GM19099 (cell line): ENCODE results near the gene GFOD1.

Experiments
- POLR2A ChIP-seq: IDR thresholded peaks from 3 replicates; pipeline ENCODE4 v1.6.1; 2011; ENCODE audit warnings: low read depth; ENCODE audit not compliant: insufficient read length; ENCODE audit errors: extremely low read depth

The GFOD1 gene

DNA sequence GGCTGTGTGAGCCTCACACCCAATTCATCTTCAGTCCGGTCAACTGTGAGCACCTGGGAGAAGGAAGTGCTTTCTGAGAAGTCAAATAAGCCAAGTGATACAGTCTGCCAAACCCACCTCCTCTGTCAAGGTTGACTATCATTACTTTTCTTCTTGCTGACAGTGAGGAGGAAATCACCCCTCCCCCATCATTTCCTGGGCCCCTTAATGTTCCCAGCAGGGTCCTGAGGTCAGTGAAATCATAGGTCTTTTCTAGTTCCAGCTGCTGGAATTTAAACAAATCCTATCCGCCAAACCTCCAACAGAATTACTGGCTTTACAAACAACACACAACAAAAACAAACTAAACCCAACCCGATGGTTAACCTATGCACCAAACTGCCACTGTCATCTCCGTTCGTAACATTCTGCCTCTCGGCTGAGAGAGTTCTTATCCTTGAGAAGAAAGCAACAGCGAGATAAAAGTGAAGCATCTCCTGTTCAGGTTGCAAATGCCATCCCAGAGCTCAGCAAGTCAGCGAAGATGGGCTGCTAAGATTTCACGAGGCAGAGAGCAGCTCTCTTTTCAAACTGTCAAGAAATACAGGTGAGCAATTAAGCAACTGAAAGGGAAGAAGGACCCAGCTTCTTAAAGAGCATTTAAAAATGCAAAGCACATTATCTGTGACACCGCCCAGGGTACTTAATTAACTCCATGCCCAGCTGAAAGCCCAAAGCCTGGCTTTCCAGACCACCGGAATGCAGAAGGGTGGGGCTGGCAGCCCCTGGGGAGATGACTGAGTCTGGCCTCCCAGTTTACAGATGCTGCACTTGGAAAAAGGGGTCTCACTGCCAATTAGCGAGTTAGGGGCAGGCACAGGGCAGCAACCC, 24.7 kb downstream of the GFOD1 start:
- TF ChIP-seq POLR2A = no peak

DNA sequence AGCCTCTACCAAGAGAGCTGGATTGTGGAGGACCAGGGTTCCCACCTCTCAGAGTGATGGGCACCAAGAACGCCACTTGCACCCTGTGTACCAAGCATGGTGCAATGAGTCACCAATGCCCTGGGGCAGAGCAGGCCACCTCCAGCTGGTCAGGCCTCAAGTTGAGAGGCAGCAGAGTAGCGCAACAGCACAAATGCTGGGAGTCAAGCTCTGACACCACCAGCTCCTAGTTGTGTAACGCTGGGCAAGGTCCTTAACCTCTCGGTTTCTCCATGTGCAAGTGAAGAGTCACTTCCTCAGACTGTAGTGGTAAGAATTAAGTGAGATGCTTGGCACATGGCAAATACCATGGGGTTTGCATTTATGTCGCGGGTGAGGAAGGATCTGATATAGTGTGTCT, 25.6 kb downstream of the GFOD1 start:
- TF ChIP-seq POLR2A = no peak

DNA sequence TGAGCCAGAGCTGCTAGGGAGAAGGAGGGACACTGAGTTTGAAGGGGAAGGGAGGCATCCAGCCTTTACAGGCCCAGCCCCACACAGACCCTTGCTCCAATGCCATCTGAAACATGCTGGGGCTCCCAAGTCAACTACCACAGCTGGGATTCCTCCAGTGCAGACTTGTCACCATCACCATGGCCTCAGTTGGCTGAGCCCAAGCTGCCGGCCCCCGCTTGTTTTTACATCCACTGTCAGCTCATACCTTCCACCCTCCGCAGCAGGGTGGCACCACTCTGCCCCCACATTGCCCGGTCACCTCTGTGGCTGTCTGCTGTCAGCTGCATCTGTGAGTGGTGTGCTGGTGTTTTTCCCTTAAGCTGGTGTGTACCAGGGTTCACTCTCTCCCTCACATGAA, 26.1 kb downstream of the GFOD1 start:
- TF ChIP-seq POLR2A = no peak

DNA sequence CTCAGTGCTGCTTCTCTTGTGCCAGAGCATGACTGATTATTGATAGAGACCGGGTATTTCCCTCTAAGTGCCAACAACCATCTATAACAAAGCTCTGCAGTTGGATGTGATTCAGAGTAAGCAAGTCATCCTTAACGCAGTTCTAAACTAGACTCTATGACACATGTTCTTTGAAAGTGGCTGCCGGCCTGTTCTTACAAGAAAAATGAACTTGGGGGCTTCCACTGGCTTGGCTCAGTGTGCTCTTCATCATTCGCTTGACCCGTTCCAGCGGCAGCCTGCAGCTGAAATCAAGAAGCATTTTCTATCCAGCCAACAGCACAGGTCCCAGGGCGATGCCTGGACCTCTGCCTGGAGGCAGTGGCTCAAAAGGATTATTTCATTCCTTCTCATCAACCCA, 29.8 kb downstream of the GFOD1 start:
- TF ChIP-seq POLR2A = no peak

DNA sequence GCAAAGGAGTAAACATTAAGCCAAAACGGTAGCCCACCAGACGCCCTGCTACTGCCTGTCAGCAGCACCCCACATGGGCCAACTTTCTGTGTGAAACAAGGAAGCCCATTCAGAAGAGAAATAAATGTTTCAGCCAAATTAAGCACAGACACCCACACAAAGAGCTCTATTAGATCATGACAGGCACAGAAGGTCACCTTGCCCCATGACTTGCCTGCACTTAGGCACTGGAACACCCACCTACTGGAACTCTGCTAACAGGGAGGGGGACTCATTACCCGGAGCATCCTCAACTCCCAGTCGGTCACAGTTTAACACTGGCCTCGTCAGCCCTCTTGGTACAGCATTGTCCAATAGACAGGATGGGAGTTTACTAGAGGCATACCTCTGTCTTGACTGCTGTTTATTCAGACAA, 31.8 kb downstream of the GFOD1 start:
- TF ChIP-seq POLR2A = no peak

DNA sequence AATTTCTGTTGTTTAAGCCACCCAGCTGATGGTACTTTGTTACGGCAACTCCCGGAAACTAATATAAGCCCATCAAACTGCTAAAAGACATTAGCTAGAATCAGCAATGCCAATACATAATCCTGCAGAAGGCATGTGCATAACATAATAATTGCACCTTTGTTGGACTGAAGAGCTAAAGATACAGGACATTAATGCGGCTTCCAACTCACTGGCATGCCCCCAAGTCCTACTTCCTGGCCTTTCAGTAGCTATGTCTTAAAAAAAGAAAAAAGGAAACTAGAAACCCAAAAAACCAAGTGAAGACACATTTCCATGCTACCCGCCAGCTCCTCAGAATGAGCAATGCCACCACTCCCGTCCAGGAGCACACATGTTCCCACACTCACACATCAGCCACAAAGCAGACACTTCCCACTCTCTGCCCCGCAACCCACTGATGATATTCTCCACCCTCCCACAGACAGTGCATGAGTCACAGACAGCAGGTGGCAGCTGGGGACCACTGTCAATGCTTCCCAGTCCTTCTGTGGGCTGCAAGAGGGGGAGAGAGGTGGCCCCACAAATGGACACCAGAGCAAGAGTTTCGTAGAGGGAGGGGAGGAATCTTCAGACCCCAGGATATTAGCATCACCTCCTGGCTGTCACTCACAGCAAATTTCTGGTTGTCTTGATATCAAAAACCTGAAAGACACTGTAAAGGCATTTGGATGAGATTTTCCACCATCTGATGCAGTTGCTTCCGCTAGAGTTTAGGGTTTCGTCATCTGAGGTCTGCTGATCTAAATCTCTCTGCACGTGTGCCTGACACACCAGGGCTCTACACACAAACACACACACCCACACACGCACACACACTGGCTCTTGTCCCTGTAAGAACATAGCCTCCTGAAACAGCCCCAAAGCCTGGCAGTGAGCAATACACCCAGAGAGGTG, 32.8 kb downstream of the GFOD1 start:
- no peak for TF ChIP-seq POLR2A

DNA sequence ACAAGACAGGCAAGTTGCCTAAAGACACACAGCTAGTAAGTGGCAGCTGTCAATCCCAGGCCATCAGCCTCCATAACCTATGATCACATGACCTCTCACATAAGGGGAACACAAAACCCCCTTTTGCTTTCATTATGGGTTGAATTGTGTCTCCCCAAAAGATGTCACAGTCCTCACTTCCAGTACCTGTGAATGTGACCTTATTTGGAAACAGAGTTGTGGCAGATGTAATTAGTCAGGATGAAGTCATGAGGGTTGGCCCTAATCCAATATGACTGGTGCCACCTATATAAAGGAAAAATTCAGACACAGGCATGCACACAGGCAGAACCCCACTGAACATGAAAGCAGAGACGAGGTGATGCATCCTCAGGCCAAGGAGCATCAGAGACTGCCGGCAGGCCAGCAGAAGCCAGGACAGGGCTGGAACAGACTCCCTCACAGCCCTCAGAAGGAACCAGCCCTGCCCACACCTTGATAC, 33.6 kb downstream of the GFOD1 start:
- no peak for TF ChIP-seq POLR2A

DNA sequence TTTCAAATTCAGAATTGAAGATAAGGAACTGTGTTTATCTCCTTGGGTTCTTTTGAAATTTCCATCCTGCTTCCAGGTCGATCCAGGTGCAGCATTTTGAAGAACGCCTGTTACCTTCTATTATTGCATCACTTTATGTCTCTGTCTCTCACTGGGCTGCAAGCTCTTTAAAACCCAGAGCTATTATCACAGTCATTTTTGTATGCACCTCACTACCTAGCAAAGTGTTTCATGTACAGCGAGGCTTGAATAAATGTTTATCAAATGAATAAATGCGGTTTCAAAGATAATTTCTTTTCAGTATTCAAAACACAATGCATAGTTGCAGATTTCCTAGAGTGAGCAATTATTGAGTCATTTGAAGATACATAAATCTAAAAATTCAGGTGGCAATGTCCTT, 34.2 kb downstream of the GFOD1 start:
- no peak for TF ChIP-seq POLR2A

DNA sequence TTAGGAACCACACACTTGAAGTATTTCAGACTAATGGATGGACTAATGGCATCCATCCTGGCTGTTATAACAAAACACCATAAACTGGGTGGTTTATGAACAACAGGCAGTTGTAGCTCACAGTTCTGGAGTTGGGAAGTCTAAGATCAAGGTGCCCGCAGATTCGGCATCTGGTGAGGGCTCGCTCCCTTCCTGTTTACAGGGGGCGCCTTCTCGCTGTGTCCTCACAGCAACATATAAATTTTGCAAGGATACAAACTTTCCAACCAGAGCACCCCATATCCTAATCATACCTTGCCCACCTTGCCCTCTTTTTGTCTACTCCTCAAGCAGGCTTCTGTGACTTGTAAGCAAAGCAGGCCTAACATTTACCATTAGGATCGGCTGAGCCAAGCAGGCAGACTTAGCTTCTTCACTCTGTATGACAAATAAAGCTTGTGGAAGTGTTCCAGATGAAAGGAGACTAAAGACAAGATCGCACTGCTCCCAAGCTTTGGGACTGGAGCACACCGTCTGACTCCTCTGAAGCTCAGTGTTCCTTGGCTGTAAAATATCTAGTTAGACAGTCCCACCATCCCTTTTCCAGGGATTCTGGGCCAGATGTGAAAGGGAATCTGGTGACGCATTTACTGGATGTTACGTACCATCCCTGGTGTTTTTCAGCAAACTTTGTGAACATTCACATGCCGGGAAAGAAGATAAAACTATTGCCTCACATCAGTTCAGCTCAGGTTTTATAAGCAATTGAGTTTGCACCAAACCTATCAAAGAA, 34.9 kb downstream of the GFOD1 start:
- TF ChIP-seq POLR2A = no peak

DNA sequence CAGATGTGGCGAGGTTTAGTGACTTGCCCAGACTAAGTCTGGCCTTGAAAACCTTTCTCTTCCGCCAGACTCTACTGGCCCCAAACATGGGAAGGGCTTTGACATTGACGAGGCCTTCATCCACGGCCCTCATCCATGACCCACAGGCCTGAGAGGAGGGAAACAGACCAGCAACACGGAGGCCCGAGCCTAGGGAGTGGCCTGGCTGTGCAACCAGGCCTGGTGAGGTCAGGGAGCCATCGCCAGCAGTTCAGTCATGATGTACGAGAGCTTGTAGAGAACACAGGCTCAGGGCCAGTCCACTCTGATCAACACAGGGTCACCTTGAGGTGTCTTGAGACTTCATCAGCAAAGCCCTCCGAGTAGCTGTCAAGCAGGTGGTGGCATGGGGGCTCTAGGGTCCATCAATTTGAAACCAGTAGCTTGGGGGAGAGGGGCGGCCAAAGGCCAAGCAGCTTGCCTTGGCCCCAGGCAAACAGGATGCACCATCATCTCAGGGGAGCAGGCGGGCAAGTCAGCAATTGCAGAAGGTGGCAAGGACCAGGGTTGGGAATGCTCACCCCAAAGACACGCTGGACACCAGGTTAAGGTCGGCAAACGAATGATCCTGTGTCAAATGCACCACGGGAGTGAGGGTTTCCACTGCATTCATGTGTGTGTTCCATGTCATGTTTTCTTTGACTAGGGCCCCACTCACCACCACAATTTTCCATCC, 36.1 kb downstream of the GFOD1 start:
- no peak for TF ChIP-seq POLR2A

DNA sequence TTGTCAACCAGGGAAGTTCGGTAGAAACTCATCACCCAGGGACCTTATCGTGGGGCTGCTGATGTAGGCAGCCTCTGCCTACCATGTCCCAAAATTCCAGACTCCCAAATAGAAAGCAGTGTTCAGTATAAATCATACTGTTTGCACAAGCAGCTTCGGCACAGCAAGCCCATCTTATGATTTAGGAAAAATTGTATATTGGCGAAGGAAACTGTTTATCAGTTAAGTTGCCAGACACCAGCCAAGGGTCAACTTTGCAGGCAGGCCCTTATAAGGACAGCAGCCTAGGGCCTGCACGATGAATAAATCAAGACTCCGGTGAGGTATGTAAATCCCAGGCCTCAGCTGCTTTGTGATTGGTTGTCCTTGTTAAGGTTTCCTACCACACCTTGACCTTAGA, 36.8 kb downstream of the GFOD1 start:
- TF ChIP-seq POLR2A = no peak

DNA sequence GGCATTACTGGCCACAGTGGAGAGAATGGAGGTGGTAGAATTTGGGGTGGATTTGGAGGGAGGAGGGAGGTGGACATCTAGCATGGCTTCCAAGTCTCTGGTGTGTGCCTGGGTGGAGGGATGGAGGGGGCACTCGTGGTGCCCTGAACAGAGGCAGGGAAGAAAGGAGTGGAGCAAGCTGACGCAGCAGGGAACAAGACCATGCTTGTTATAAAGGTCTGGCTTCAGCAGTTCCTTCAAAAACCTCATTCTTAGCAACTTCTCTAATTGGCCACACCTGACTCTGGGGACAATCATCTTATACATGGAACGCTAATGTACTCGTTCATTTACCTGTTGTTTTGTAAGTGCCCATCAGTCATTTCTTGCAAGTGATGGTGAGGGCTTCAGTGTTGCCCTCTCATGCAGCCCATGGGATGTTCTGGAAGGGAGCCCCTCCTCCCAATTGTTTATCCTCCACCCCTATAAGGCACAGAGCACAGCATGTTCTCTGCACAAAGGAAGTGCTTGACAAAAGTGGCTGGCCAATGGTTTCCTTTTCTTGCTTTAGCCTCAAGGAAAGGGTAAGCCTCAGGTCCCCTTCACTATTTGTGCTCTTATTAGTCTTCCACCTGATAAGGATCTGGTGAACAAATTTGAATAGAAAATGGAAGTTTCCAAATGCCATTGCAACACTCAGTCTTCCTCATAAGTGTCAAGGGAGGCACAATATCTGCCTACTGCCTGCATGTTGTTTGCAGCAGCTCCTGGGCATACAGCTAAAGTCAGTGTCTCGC, 39.3 kb downstream of the GFOD1 start:
- no peak for TF ChIP-seq POLR2A

DNA sequence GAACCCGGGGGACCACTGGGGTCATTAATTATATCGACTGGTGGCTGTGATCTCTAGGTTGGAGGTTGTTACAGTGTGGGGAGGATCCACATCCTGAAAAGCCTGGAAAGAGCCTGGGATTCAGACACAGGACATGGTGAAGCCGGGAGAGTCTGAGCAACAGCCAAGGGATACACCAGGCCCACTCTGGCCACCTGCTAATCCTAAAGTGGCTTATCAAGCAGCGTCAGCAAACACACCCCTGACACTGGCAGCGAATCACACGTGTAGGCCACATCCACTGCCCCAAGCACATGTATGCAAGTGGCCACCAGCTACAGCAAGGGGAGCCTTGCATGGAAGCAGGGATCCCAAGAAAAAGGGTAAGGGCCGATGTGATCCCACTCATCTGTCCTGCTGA, 41.0 kb downstream of the GFOD1 start:
- TF ChIP-seq POLR2A = no peak

DNA sequence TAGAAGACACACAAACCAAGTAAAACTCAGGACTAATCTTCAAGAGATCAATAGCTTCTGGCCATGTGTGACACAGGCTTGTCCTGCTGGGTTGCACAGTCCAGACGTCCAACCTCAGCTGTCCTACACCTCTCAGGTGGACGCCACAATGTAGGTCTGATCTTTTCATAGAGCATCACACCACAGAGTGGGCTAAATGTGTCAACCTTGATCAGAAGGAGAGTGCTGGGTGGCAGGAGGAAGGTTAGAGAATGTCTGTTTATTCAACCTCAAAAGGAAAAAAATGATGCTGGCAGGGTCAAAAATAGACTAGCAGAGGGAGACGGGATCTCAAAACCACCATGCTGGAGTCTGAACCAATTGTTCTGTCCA, 41.7 kb downstream of the GFOD1 start:
- no peak for TF ChIP-seq POLR2A
